Thymus (tissue), 14 donors: ENCODE measurements around the gene FGF11. TPM values are rescaled to one million over a fixed set of nuclear protein-coding genes. Genes with fewer than 3 reads are reported as not detected.

Experiments
- DNase-seq, 9 donors: peaks; one replicate each; pipeline ENCODE4 v3.0.0-alpha.2; 2013; ENCODE audit warnings: low spot score in 9 of 9, low read depth in 6 of 9, missing footprints in 1 of 9
- H3K27ac ChIP-seq, 2 donors: one replicate each; pipeline ENCODE4 v1.5.1; 2013; ENCODE audit warnings: control low read depth in 1 of 2, low read depth in 1 of 2, low read length in 1 of 2, mild to moderate bottlenecking in 1 of 2, moderate library complexity in 1 of 2
- H3K27me3 ChIP-seq, 2 donors: one replicate each; pipeline ENCODE4 v1.5.1; 2013; ENCODE audit warnings: low read length in 1 of 2; ENCODE audit not compliant: control insufficient read depth in 2 of 2, insufficient read depth in 1 of 2
- H3K36me3 ChIP-seq, 2 donors: one replicate each; pipeline ENCODE4 v1.5.1; 2013; ENCODE audit warnings: low read length in 1 of 2, mild to moderate bottlenecking in 1 of 2, moderate library complexity in 1 of 2; ENCODE audit not compliant: control insufficient read depth in 2 of 2, insufficient read depth in 2 of 2
- H3K4me1 ChIP-seq, 2 donors: one replicate each; pipeline ENCODE4 v1.5.1; 2013; ENCODE audit warnings: low read length in 2 of 2; ENCODE audit not compliant: control insufficient read depth in 2 of 2, insufficient read depth in 2 of 2
- H3K4me3 ChIP-seq, 2 donors: one replicate each; pipeline ENCODE4 v1.5.1; 2013; ENCODE audit warnings: low read length in 2 of 2, control low read depth in 1 of 2, mild to moderate bottlenecking in 1 of 2
- H3K9me3 ChIP-seq, 2 donors: one replicate each; pipeline ENCODE4 v1.5.1; 2013; ENCODE audit warnings: low read length in 1 of 2, mild to moderate bottlenecking in 1 of 2; ENCODE audit not compliant: control insufficient read depth in 2 of 2, insufficient read depth in 1 of 2
- WGBS: extraction: QIAGEN DNeasy Blood & Tissue Kit; methylation state at CpG from one replicate; pipeline ENCODE4 v1.1.7; 2013; 5-methylcytosine and 5-hydroxymethylcytosine counted together
- long read RNA-seq, 10 donors: transcript quantifications; one replicate each; lab custom pipeline, GENCODE V29; 2026
- polyA plus RNA-seq: library from polyadenylated mRNA; stranded (reverse); fragments of 200-250 nt; gene quantifications from one replicate; pipeline ENCODE4 v1.2.3, GENCODE V29; 2013
- total RNA-seq: library from RNA; stranded (reverse); fragments of 120-200 nt; gene quantifications from one replicate; pipeline ENCODE4 v1.2.4, GENCODE V29; 2013
- donor health status: healthy.

The FGF11 gene
- total RNA-seq (5.8 TPM), polyA plus RNA-seq (5.5 TPM)
- long read RNA-seq, donor 1: 0 reads
- long read RNA-seq, donor 2: 0 reads
- long read RNA-seq, donor 3, partial matches to known transcripts: 0 of 3 reads
- long read RNA-seq, donor 3, other reads (novel, unspliced or antisense): 0 of 3 reads
- long read RNA-seq, donor 4: 0 reads
- long read RNA-seq, donor 5, partial matches to known transcripts: 0 of 3 reads
- long read RNA-seq, donor 5, other reads (novel, unspliced or antisense): 0 of 3 reads
- long read RNA-seq, donor 6, partial matches to known transcripts: 0 of 1 reads
- long read RNA-seq, donor 6, other reads (novel, unspliced or antisense): 0 of 1 reads
- long read RNA-seq, donor 7: 0 reads
- long read RNA-seq, donor 8: 0 reads
- long read RNA-seq, donor 9: 0 reads
- long read RNA-seq, donor 10, partial matches to known transcripts: 0 of 4 reads
- long read RNA-seq, donor 10, other reads (novel, unspliced or antisense): 0 of 4 reads

DNA sequence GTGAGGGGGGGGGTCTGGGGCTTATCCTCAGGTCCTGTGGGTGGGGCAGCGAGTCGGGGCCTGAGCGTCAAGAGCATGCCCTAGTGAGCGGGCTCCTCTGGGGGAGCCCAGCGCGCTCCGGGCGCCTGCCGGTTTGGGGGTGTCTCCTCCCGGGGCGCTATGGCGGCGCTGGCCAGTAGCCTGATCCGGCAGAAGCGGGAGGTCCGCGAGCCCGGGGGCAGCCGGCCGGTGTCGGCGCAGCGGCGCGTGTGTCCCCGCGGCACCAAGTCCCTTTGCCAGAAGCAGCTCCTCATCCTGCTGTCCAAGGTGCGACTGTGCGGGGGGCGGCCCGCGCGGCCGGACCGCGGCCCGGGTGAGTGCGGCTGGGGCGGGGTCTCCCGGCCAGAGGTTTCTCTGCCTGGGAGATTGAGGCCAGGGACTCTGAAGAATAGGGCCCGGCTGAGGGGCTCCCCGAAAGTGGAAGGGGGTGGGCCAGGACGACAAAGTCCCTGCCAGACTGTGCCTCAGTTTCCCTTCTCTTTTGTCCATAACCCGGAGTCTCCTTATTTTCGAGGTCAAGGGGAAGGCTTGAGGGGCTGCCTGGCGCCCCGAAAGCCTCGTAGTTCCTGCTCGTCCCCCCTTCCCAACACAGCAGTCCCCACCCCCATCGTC lies at the start of gene FGF11:
FGF11 (plus strand) TSS at position 51 of the 651 bp plus-strand sequence; CDS start at position 160, 109 bp downstream.
- Histone ChIP-seq H3K9me3 (no peaks in the 10 kb centered on the region), H3K27ac (no peak within 1 kb of the TSS), H3K36me3 (no peaks in the 10 kb centered on the region), H3K4me3 (peak within 1 kb of the TSS; percentile 25 to 43), H3K27me3 (peaks cover 60 to 88% of the 10 kb centered on the region in 2 donors), H3K4me1 (peaks cover 33 to 64% of the 10 kb centered on the region in 2 donors)
- DNase-seq: no peak
- WGBS: 5% methylated on average over 50 of the region's 50 CpGs

DNA sequence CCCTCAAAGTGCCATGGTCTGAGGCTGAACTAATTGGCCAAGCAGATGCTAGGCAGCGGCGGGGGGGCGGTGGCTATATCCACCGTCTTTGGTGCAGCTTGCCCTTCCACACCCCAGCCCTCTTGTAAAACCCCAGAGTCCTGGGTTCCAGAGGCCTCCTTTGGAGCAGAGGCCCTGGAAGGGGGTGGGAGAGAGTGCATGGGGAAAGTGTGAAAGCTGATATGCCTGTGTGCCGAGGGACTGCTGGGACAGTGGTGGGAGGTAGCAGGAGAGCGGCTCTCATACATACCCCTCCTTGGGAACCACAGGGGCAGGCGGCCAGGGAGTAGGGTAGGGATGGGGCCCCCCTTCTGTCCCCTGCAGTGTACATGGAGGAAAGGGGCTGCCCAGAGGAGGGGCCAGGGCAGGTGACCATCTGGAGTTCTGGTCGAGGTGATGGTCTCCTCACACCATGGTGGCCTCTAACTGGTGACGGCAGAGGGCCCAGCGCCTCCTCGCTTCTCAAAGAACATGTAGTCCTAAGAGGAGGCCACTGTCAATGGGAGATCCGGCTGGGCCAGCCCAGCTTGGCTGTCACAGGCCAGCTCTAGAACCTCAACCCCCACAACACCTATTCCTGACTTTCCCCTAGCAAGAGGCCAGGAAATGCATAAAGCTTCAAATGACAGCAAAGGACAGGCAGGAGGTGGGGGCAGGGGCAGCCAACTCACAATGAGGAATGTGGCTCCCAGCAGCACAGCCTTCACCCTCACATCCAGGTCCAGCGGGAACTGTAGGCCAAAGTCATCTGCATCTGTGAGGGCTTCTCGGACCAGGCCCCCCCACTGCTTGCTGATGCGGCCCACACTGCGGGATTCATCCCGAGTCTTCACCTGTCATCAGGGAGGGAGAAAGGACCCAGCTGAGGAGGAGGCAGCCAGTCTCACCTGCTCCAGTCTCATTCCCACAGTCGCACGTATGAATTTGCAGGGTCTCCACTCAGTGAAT lies 49.1 kb upstream of the FGF11 start:
- 93% methylated on average over 19 of the region's 19 CpGs for WGBS
- H3K4me3 ChIP-seq: no peak overlapping the region
- H3K36me3 ChIP-seq: peaks cover 3 to 8% of the 10 kb centered on the region in 2 donors
- peaks cover 0 to 2% of the 10 kb centered on the region in 2 donors for H3K9me3 ChIP-seq
- peaks cover 0 to 13% of the 10 kb centered on the region in 2 donors for H3K27me3 ChIP-seq
- H3K4me1 ChIP-seq: peaks cover 9 to 16% of the 10 kb centered on the region in 2 donors
- DNase-seq: no peak
- no peak overlapping the region for H3K27ac ChIP-seq

DNA sequence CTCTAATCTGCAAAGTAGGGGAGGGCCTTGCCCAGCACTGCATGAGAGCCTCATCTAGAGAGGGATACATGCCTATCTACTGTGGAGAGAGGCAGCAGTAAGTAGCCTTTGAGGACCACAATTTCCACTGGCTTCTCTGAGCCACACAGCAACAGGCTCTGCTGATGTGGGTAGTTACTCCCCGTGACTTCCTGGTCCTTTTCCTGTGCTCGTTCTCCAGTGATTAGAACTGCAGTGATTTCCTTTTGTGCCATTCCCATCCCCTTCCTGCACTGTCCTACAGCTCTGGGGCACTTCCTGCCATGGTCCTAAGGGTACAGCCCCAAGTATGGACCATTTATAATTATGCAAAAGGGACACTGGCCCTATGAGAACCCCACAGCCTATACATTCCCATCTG lies 48.0 kb upstream of the FGF11 start:
- H3K4me1 ChIP-seq: peaks cover 9 to 16% of the 10 kb centered on the region in 2 donors
- 68% methylated on average over 2 of the region's 2 CpGs for WGBS
- H3K36me3 ChIP-seq: peaks cover 3 to 8% of the 10 kb centered on the region in 2 donors
- DNase-seq: no peak
- H3K4me3 ChIP-seq: no peak overlapping the region
- H3K27me3 ChIP-seq: peaks cover 0 to 10% of the 10 kb centered on the region in 2 donors
- H3K9me3 ChIP-seq: peaks cover 0 to 2% of the 10 kb centered on the region in 2 donors
- no peak overlapping the region for H3K27ac ChIP-seq

GRCh38 chr17:7392696-7393612 lies 46.4 kb upstream of the FGF11 start:
- peaks cover 9 to 16% of the 10 kb centered on the region in 2 donors for H3K4me1 ChIP-seq
- 92% methylated on average over 42 of the region's 42 CpGs for WGBS
- peaks cover 3 to 8% of the 10 kb centered on the region in 2 donors for H3K36me3 ChIP-seq

GRCh38 chr17:7393613-7394451 lies 45.5 kb upstream of the FGF11 start:
- peaks cover 3 to 8% of the 10 kb centered on the region in 2 donors for H3K36me3 ChIP-seq
- peaks cover 0 to 8% of the 10 kb centered on the region in 2 donors for H3K27me3 ChIP-seq
- peak in 4 of 9 donors; percentile 16 to 76 (median 58) for DNase-seq
- H3K4me3 ChIP-seq: peak overlapping the region; percentile 64 to 74
- H3K27ac ChIP-seq: peak overlapping the region; percentile 14 to 86
- whole genome bisulfite sequencing: 11% methylated on average over 48 of the region's 48 CpGs
- H3K9me3 ChIP-seq: peaks cover 0 to 2% of the 10 kb centered on the region in 2 donors
- H3K4me1 ChIP-seq: peaks cover 9 to 16% of the 10 kb centered on the region in 2 donors

More at GRCh38 chr17:7392696-7393612, 46.4 kb upstream of the FGF11 start:
- peaks cover 0 to 8% of the 10 kb centered on the region in 2 donors for H3K27me3 ChIP-seq
- peak overlapping the region in 1 of 2 donors; percentile 47 for H3K27ac ChIP-seq
- H3K4me3 ChIP-seq: peak overlapping the region; percentile 64 to 74
- peaks cover 0 to 2% of the 10 kb centered on the region in 2 donors for H3K9me3 ChIP-seq
- no peak for DNase-seq

DNA sequence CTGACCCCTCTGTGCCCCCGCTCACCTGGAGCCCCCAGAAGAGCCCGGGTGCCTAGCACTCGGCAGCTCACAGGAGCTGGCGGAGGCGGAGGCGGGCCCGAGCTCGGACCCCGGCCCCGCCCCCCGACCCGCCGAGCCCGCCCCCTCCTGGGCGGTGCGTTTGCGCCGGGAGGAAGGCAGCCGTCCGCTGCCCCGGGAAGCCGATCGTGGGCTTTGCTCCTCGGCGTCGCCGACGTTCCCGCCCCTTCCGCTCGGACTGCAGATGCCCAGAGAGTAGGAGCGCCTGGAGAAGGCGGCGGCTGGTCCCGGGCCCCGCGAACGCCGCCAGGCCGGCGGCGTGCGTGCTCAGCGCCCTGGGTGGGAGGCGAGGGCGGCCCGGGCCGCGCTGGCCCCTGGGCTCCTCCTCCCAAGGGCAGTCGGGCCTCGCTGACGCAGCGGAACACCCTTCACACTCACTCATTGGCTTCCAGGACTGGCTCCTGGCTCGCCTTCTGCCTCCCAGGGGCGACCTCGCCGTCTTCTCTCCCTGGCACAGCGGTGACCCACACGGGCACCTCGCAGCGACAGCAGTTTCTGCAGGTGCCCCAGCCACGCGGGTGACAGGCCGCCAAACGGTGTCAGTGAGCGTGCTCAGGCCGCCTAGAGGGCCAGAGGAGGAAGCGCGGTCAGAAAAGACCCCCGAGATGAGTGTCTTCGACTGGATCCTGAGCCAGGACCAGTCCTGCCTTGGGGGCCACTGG lies 44.7 kb upstream of the FGF11 start, which contains the start of gene PLSCR3:
PLSCR3 (minus strand) TSS at position 74 of the 740 bp plus-strand sequence. CDS start 415 bp downstream, outside the sequence.
- Histone ChIP-seq H3K4me1 (peaks cover 9 to 16% of the 10 kb centered on the region in 2 donors), H3K36me3 (peaks cover 3 to 8% of the 10 kb centered on the region in 2 donors), H3K9me3 (peaks cover 0 to 2% of the 10 kb centered on the region in 2 donors), H3K4me3 (peak within 1 kb of the TSS; percentile 64 to 74), H3K27ac (peak within 1 kb of the TSS; percentile 14 to 86), H3K27me3 (peaks cover 0 to 8% of the 10 kb centered on the region in 2 donors)
- peak in 6 of 9 donors; percentile 66 to 88 (median 68) for DNase-seq
- under 1% methylated on average over 71 of the region's 71 CpGs for WGBS

GRCh38 chr17:7396147-7396546 lies 43.2 kb upstream of the FGF11 start:
- peaks cover 0 to 8% of the 10 kb centered on the region in 2 donors for H3K27me3 ChIP-seq
- no peak overlapping the region for H3K4me3 ChIP-seq
- WGBS: 95% methylated on average over 4 of the region's 4 CpGs
- no peak for DNase-seq
- peaks cover 9 to 16% of the 10 kb centered on the region in 2 donors for H3K4me1 ChIP-seq
- peaks cover 0 to 2% of the 10 kb centered on the region in 2 donors for H3K9me3 ChIP-seq
- H3K36me3 ChIP-seq: no peaks in the 10 kb centered on the region
- no peak overlapping the region for H3K27ac ChIP-seq
